Lower lobe of right lung (tissue), 2 donors: ENCODE data around the gene DRAP1. TPM values are rescaled to one million over a fixed set of nuclear protein-coding genes. Genes with fewer than 3 reads are reported as not detected.

Experiments
- ATAC-seq, 2 donors: fragments of 200-7000 bp; cut with Tn5 transposase; one replicate each; pipeline ENCODE4 v1.9.1; 2020 to 2022; ENCODE audit warnings: mild to moderate bottlenecking in 2 of 2, moderate library complexity in 2 of 2
- DNase-seq: peaks from one replicate; pipeline ENCODE4 v3.0.0-alpha.2; 2020
- H3K27ac ChIP-seq: fragments of 200-600 bp; one replicate; pipeline ENCODE4 v1.8.0; 2022
- H3K27me3 ChIP-seq: fragments of 200-600 bp; one replicate; pipeline ENCODE4 v1.8.0; 2022; ENCODE audit warnings: low read depth
- H3K36me3 ChIP-seq: fragments of 200-600 bp; one replicate; pipeline ENCODE4 v1.8.0; 2022; ENCODE audit warnings: mild to moderate bottlenecking
- H3K4me1 ChIP-seq: fragments of 200-600 bp; one replicate; pipeline ENCODE4 v1.8.0; 2022
- H3K4me3 ChIP-seq: fragments of 200-600 bp; one replicate; pipeline ENCODE4 v1.8.0; 2022; ENCODE audit warnings: mild to moderate bottlenecking
- H3K9me3 ChIP-seq: fragments of 200-600 bp; one replicate; pipeline ENCODE4 v1.8.0; 2022
- CTCF ChIP-seq: fragments of 200-600 bp; IDR thresholded peaks from one replicate; pipeline ENCODE4 v1.8.0; 2022; ENCODE audit warnings: antibody characterized with exemption, mild to moderate bottlenecking
- intact Hi-C: fragments of 100-400 bp; cut with DNase I; formaldehyde crosslinking; loops from one replicate; pipeline ENCODE4 v1.11.0; 2022
- total RNA-seq: library from RNA; stranded (reverse); fragmentation: NEBNext Ultra II Directional; extraction: Animal tissue kit (Norgen Biotek cat#: 25700); gene quantifications from one replicate; pipeline ENCODE4 v1.2.1, GENCODE V29; 2021
- donor health status: DM: no; HTN: yes; CAD: no; lungs with severe emphysema.

Gene DRAP1
- total RNA-seq, 1 donor from 2014 or later = 63.3 TPM

GRCh38 chr11:65871811-65872548 is 47.2 kb upstream of the DRAP1 start:
- intact Hi-C loops = no loop called here
- H3K9me3 ChIP-seq = no peaks in the 10 kb centered on the region
- peak overlapping the region; percentile 62 for H3K4me3 ChIP-seq
- no peaks in the 10 kb centered on the region for H3K27me3 ChIP-seq
- peak overlapping the region; percentile 87 for H3K27ac ChIP-seq
- H3K36me3 ChIP-seq = peaks cover 24% of the 10 kb centered on the region
- TF ChIP-seq CTCF = no peak
- H3K4me1 ChIP-seq = peaks cover 26% of the 10 kb centered on the region
- peak; percentile 57 for DNase-seq
- peak; percentile 1 to 23 for ATAC-seq

- ATAC-seq = peak; percentile 40 to 54
- H3K4me3 ChIP-seq = peak within 1 kb of the TSS; percentile 62
- peak; percentile 64 for DNase-seq
Observed at GRCh38 chr11:65872586-65873317, 46.5 kb upstream of the DRAP1 start, which contains the start of gene EFEMP2. Gene EFEMP2 (minus strand): TSS chr11:65872800. CDS start chr11:65872354, 446 bp downstream.

GRCh38 chr11:65873318-65874156 is 45.7 kb upstream of the DRAP1 start:
- peaks cover 26% of the 10 kb centered on the region for H3K4me1 ChIP-seq
- H3K9me3 ChIP-seq = no peaks in the 10 kb centered on the region
- H3K27me3 ChIP-seq = no peaks in the 10 kb centered on the region
- DNase-seq (peak; percentile 96), ATAC-seq (peak; percentile 97)
- H3K36me3 ChIP-seq = peaks cover 9% of the 10 kb centered on the region
- intact Hi-C loops = no loop called here
- no peak for TF ChIP-seq CTCF
- H3K4me3 ChIP-seq = peak overlapping the region; percentile 62
- H3K27ac ChIP-seq = peak overlapping the region; percentile 87

More at GRCh38 chr11:65872586-65873317, 46.5 kb upstream of the DRAP1 start, which contains the start of gene EFEMP2:
- Histone ChIP-seq H3K9me3 (no peaks in the 10 kb centered on the region), H3K27me3 (no peaks in the 10 kb centered on the region), H3K27ac (peak within 1 kb of the TSS; percentile 87), H3K36me3 (peaks cover 17% of the 10 kb centered on the region), H3K4me1 (peaks cover 26% of the 10 kb centered on the region)
- TF ChIP-seq CTCF = no peak
- intact Hi-C loops = no loop called here

- DNase-seq = peak; percentile 62
- intact Hi-C loops = loop anchor here (10.0 kb wide), 1 partner anchor 105 kb away; no protein-coding TSS in a partner anchor
Observed at GRCh38 chr11:65879617-65880016, 39.6 kb upstream of the DRAP1 start, which contains the start of gene CTSW. Gene CTSW (plus strand): TSS chr11:65879837. CDS start chr11:65879855, 18 bp downstream.

More at GRCh38 chr11:65879617-65880016, 39.6 kb upstream of the DRAP1 start, which contains the start of gene CTSW:
- H3K36me3 ChIP-seq = peaks cover 26% of the 10 kb centered on the region
- peak; percentile 39 to 47 for ATAC-seq
- no peak for TF ChIP-seq CTCF
- H3K4me3 ChIP-seq = peak within 1 kb of the TSS; percentile 24
- H3K27me3 ChIP-seq = no peaks in the 10 kb centered on the region
- H3K9me3 ChIP-seq = no peaks in the 10 kb centered on the region
- peaks cover 3% of the 10 kb centered on the region for H3K4me1 ChIP-seq
- H3K27ac ChIP-seq = peak within 1 kb of the TSS; percentile 36
